ENCODE measurements around the gene A2ML1. TPM values are rescaled to one million over a fixed set of nuclear protein-coding genes. Genes with fewer than 3 reads are reported as not detected.
A peak's percentile ranks its signal among the peaks of the same experiment; 100 is the strongest.

The A2ML1 gene
- total and polyA plus RNA-seq, 12 donors = 0.13 to 0.20 TPM; not detected in 10

GRCh38 chr12:8867009-8867408 lies 44.6 kb downstream of the A2ML1 start:
- Histone ChIP-seq H3K27ac (no peak overlapping the region), H3K36me3 (no peaks in the 10 kb centered on the region), H3K4me1 (no peaks in the 10 kb centered on the region), H3K4me3 (no peak overlapping the region), H3K27me3 (no peaks in the 10 kb centered on the region), H3K9me3 (no peaks in the 10 kb centered on the region)
- DNase-seq (no peak), ATAC-seq (no peak)
- intact Hi-C loops (cut with DNase I) = loop anchor here in 1 of 10 donors (10.0 kb wide), 1 partner anchor 82 kb away; no protein-coding TSS in a partner anchor
- TF ChIP-seq, protein P1, sequence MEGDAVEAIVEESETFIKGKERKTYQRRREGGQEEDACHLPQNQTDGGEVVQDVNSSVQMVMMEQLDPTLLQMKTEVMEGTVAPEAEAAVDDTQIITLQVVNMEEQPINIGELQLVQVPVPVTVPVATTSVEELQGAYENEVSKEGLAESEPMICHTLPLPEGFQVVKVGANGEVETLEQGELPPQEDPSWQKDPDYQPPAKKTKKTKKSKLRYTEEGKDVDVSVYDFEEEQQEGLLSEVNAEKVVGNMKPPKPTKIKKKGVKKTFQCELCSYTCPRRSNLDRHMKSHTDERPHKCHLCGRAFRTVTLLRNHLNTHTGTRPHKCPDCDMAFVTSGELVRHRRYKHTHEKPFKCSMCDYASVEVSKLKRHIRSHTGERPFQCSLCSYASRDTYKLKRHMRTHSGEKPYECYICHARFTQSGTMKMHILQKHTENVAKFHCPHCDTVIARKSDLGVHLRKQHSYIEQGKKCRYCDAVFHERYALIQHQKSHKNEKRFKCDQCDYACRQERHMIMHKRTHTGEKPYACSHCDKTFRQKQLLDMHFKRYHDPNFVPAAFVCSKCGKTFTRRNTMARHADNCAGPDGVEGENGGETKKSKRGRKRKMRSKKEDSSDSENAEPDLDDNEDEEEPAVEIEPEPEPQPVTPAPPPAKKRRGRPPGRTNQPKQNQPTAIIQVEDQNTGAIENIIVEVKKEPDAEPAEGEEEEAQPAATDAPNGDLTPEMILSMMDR (IDR thresholded peaks at IDR 0.05) = no peak

- ATAC-seq (no peak), DNase-seq (no peak)
- Histone ChIP-seq H3K27me3 (no peaks in the 10 kb centered on the region), H3K4me1 (no peaks in the 10 kb centered on the region), H3K4me3 (no peak overlapping the region), H3K27ac (no peak overlapping the region), H3K36me3 (no peaks in the 10 kb centered on the region), H3K9me3 (no peaks in the 10 kb centered on the region)
- TF ChIP-seq, protein P1 (IDR thresholded peaks at IDR 0.05) = no peak
- intact Hi-C loops (cut with DNase I) = loop anchor here in 1 of 10 donors (10.0 kb wide), 1 partner anchor 83 kb away; no protein-coding TSS in a partner anchor
- WGBS, 2 donors = 92 to 94% methylated on average over 6 of the region's 6 CpGs
Measured at GRCh38 chr12:8867786-8868185, 45.4 kb downstream of the A2ML1 start.

- Histone ChIP-seq H3K27me3 (no peaks in the 10 kb centered on the region), H3K36me3 (no peaks in the 10 kb centered on the region), H3K4me1 (no peaks in the 10 kb centered on the region), H3K27ac (peak overlapping the region in 3 of 10 donors; percentile 22 to 48 (median 46)), H3K9me3 (no peaks in the 10 kb centered on the region), H3K4me3 (no peak overlapping the region)
- WGBS, 2 donors = 70 to 75% methylated on average over 1 of the region's 1 CpG
- DNase-seq = no peak
- TF ChIP-seq, protein P1 (IDR thresholded peaks at IDR 0.05) = no peak
- peak in 2 of 8 donors; percentile 70 to 71 for ATAC-seq
- intact Hi-C loops (cut with DNase I) = no loop called here
Measured at GRCh38 chr12:8870586-8870985, 48.2 kb downstream of the A2ML1 start.

- H3K4me3 ChIP-seq = no peak overlapping the region
- peak overlapping the region in 3 of 10 donors; percentile 22 to 48 (median 46) for H3K27ac ChIP-seq
- H3K27me3 ChIP-seq = no peaks in the 10 kb centered on the region
- peak in 2 of 8 donors; percentile 58 to 62 for ATAC-seq
- no peaks in the 10 kb centered on the region for H3K4me1 ChIP-seq
- no peaks in the 10 kb centered on the region for H3K9me3 ChIP-seq
- intact Hi-C loops (cut with DNase I) = no loop called here
- DNase-seq = no peak
- TF ChIP-seq, protein P1 (IDR thresholded peaks at IDR 0.05) = no peak
- H3K36me3 ChIP-seq = no peaks in the 10 kb centered on the region
Measured at GRCh38 chr12:8871068-8871467, 48.6 kb downstream of the A2ML1 start.

Data from heart right ventricle (tissue), 16 donors.